ENCODE measurements around the gene PCSK7. TPM values are rescaled to one million over a fixed set of nuclear protein-coding genes. Genes with fewer than 3 reads are reported as not detected.

The PCSK7 gene
- total RNA-seq, 1 experiment from 2014 or later = 50.7 TPM

DNA sequence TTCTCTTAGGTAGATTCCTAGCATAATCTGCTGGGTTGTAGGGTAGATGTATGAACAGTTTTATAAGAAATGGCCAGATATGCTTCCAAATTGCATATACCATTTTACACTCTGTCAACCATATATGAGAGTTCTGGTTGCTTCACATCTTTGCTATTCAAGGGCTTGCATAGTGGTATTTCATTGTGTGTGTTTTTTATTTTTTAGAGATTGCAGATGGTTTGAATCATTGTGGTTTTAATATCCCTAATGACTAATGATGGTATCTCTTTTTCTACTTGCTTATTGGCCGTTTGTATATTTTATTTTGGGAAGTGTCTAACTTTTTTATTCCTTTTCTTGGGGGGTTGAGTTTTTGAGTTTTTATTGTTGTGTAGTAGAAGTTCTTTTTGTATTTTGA is 27.5 kb upstream of the PCSK7 start:
- H3K4me3 Mint-ChIP-seq = no peak overlapping the region
- H2BK12ac ChIP-seq (ENCODE audit: insufficient read length, low read depth, low read length) = no peak overlapping the region
- H3K4me2 ChIP-seq (ENCODE audit: insufficient read depth, insufficient read length, low read length) = no peak overlapping the region
- no peak for DNase-seq
- H4K20me1 ChIP-seq (ENCODE audit: control insufficient read depth, insufficient read depth, insufficient read length) = no peaks in the 10 kb centered on the region
- H3K23me2 ChIP-seq (ENCODE audit: insufficient read length, low read depth, low read length, poor library complexity, severe bottlenecking) = no peaks in the 10 kb centered on the region
- H3K36me3 Mint-ChIP-seq (ENCODE audit: insufficient read depth in 1 of 3, low read depth in 3 of 3) = peaks cover 12 to 35% (median 33%) of the 10 kb centered on the region in 3 experiments; a peak in 6 of 7 replicates
- H3K18ac ChIP-seq (ENCODE audit: insufficient read length, low read depth, low read length) = no peak overlapping the region
- H3K4ac ChIP-seq (ENCODE audit: low read depth, low read length) = no peak overlapping the region
- no peak overlapping the region for H3K27ac Mint-ChIP-seq
- H3K79me1 ChIP-seq (ENCODE audit: insufficient read depth, low read depth, low read length, poor library complexity, severe bottlenecking) = no peaks in the 10 kb centered on the region
- no peak overlapping the region for H3K23ac ChIP-seq (ENCODE audit: insufficient read length, low read depth, low read length)
- H2AFZ ChIP-seq (ENCODE audit: low read length) = no peak overlapping the region
- H4K91ac ChIP-seq (ENCODE audit: insufficient read length, low read depth, low read length) = no peak overlapping the region
- no peaks in the 10 kb centered on the region for H3K79me2 ChIP-seq (ENCODE audit: insufficient read depth, low read length)
- H3K9me3 ChIP-seq (ENCODE audit: control insufficient read depth, low read depth, low read length) = no peaks in the 10 kb centered on the region
- TF ChIP-seq, protein P1, sequence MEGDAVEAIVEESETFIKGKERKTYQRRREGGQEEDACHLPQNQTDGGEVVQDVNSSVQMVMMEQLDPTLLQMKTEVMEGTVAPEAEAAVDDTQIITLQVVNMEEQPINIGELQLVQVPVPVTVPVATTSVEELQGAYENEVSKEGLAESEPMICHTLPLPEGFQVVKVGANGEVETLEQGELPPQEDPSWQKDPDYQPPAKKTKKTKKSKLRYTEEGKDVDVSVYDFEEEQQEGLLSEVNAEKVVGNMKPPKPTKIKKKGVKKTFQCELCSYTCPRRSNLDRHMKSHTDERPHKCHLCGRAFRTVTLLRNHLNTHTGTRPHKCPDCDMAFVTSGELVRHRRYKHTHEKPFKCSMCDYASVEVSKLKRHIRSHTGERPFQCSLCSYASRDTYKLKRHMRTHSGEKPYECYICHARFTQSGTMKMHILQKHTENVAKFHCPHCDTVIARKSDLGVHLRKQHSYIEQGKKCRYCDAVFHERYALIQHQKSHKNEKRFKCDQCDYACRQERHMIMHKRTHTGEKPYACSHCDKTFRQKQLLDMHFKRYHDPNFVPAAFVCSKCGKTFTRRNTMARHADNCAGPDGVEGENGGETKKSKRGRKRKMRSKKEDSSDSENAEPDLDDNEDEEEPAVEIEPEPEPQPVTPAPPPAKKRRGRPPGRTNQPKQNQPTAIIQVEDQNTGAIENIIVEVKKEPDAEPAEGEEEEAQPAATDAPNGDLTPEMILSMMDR (conservative IDR thresholded peaks at IDR 0.05) = no peak
- no peaks in the 10 kb centered on the region for H3K9me3 Mint-ChIP-seq
- no peak overlapping the region for H3T11ph ChIP-seq (ENCODE audit: low read length)
- H2AK5ac ChIP-seq (ENCODE audit: insufficient read length, low read length) = no peak overlapping the region
- H3K4me1 Mint-ChIP-seq = no peaks in the 10 kb centered on the region
- H3K27me3 Mint-ChIP-seq (ENCODE audit: low read depth) = no peaks in the 10 kb centered on the region
- H2BK15ac ChIP-seq (ENCODE audit: low read depth, low read length) = no peak overlapping the region
- WGBS (ENCODE audit: extremely low coverage, insufficient read length, low lambda C conversion rate) = no CpG with 5 or more reads among the region's 1 CpG
- no peak overlapping the region for H3K14ac ChIP-seq (ENCODE audit: insufficient read depth, low read length)
- no peak overlapping the region for H3K27ac ChIP-seq (ENCODE audit: insufficient read length, low read depth, low read length)
- H4K8ac ChIP-seq (replicated peaks; ENCODE audit: insufficient read length, low read depth, low read length) = no peak overlapping the region
- no peak overlapping the region for H3K9ac ChIP-seq (ENCODE audit: extremely low read depth, insufficient read length, low read length)
- H2BK5ac ChIP-seq (ENCODE audit: insufficient read length, low read length) = no peak overlapping the region
- no peak overlapping the region for H2BK120ac ChIP-seq (ENCODE audit: low read depth, low read length, poor library complexity, severe bottlenecking)
- H4K5ac ChIP-seq (ENCODE audit: insufficient read length, low read depth, low read length) = no peak overlapping the region
- no peak overlapping the region for H3K56ac ChIP-seq (ENCODE audit: insufficient read length, low read depth, low read length)
- H3K27me3 ChIP-seq (ENCODE audit: insufficient read depth, low read length) = no peaks in the 10 kb centered on the region
- no peaks in the 10 kb centered on the region for H3K4me1 ChIP-seq (ENCODE audit: insufficient read depth, low read length)
- H2BK20ac ChIP-seq (ENCODE audit: low read depth, low read length, poor library complexity, severe bottlenecking) = no peak overlapping the region
